Colon (tissue), 2 donors: ENCODE results near the gene AMMECR1.
"Not testable (repeated sequence)": the region's sequence is repeated elsewhere in the genome, so short reads cannot be mapped to it uniquely, and the experiment has no call there.

Experiments
- FAIRE-seq: peaks from 2 replicates; lab custom pipeline; 2012; peaks lifted over from hg19 to GRCh38; lab: Jason Lieb, UNC
- donor health status: control.
- donor health status: control.

The AMMECR1 gene

GRCh38 chrX:110170029-110170428 is 147.9 kb downstream of the AMMECR1 start:
- FAIRE-seq: no peak

DNA sequence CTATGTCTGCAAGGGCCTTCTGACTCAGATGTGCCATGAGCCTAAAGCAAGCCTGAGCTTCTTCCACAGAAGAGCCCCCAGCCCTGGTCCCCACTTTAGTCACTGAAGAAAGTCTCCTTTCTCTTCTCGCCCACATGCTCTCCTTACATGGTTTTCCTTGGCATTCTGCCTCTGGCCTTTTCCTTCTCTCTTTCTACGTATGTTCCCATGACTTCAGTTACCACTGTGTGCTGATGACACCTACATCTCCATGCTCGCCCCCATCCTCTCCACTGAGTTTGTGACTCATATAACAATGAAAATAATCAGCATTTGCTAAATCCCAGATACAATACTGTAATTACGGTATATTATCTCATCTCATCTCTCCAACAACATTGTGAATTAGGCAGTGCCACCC is 149.3 kb downstream of the AMMECR1 start:
- no peak for FAIRE-seq

- no peak for FAIRE-seq
These were observed 149.9 kb downstream of the AMMECR1 start for GRCh38 chrX:110167952-110168451.

GRCh38 chrX:110163488-110163887 is 154.4 kb downstream of the AMMECR1 start:
- FAIRE-seq: no peak

GRCh38 chrX:110162867-110163266 is 155.0 kb downstream of the AMMECR1 start:
- FAIRE-seq: no peak

- FAIRE-seq: no peak
These were observed 155.8 kb downstream of the AMMECR1 start for GRCh38 chrX:110162131-110162530.

DNA sequence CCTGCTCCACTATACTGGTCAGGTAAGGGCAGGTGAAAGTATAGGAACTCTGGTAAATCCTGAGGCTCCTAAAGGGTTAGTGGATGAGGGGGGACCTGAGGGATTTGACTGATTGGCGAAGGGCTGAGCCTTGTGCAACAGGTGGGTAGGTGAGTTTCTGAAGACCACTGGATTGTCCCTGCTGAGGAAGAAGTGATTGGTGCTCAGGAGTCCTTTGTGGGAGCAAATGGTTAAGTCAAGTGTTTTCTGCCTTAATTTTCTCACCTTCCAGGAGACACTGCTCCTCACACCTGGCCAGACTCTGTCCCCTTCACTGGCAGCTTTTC is 156.6 kb downstream of the AMMECR1 start:
- no peak for FAIRE-seq

DNA sequence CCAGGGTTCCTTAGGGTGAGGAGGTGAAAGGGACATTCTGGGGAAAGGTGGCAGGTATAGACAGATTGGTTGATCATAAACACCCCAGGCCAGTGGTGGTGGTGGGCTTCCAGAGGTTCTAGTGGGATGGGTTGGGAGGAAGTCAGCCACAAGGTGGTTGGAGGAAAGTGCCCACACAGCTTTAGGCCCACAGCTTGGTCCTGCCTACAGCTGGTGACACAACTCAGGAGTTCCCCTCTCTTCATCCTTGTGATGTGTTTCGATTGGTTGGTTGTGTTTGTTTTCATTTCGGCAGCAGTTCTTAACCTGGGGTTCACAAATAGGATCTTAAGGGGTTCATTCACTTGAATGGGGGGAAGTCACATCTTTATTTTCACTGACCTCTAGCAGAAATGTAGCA is 158.0 kb downstream of the AMMECR1 start:
- FAIRE-seq: no peak

DNA sequence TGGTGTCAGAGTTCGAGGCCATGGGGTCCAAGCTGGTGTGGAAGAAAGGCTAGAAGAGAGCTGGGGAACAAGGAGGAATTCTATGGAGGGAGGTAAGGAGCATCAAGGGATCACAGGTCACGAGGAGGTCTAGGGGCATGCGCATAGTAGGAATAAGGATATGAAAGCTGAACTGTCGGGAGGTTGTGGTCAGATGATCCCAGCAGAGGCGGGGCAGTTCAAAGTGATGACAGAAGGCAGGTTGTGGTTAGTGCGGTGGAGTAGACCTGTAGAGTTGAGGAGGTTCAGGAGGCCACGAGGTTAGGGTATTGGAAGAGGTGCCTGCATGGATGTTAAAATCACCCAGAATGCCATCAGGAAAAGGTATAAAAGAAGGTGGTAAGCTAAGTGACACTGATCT is 158.7 kb downstream of the AMMECR1 start:
- no peak for FAIRE-seq

DNA sequence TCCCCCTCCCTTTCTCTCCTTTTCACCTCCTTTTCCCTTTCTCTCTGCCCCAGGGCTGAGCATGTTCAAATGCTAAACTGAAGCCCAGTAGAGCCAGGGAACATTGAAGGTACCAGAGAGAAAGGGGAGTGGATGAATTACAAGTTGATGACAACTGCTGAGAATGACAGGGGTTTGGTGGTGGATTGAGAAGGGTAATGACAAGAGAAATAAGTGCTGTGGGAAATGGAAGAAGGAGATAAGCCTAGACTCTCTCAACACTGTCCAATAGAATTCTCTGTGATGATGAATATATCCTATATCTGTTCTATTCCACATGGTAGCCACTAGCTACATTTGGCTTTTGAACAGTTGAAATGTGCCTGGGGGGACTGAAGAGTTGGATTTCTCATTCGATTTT is 160.4 kb downstream of the AMMECR1 start:
- no peak for FAIRE-seq

- FAIRE-seq: no peak
These were observed 161.6 kb downstream of the AMMECR1 start for GRCh38 chrX:110156167-110156754.

DNA sequence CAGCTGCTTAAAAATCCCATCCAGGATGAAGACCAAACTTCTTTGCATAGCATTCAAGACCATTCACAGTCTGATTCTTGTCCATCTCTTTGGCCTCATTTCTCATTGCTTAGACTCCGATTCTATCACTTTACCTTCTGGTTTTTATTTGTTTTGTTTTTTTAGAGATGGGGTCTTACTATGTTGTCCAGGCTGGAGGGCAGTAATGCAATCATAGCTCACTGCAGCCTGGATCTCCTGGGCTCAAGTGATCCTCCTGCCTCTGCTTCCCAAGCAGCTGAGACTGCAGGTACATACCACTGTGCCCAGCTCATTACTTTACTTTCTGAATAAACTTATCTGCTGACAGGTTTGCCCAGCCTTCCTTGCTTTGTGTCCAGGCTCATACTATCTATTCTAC is 162.1 kb downstream of the AMMECR1 start:
- FAIRE-seq: no peak

- FAIRE-seq: not testable (repeated sequence)
These were observed 163.6 kb downstream of the AMMECR1 start for GRCh38 chrX:110154328-110154727.

DNA sequence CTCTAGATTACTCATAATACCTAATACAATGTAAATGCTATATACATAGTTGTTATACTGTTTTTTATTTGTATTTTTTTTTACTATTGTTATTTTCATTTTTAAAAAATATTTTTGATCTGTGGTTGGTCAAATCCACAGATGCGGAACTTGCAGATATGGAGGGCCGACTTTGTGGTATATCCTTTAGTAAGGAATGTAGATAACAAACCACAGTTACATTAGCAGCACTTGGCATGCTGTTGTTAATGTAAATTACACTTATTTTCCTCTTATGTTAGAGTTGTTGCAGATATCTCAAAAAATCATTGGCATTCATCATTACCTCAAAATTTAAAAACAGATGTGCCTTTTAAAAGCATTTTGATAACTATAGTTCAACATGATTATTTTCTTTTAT is 164.0 kb downstream of the AMMECR1 start:
- no peak for FAIRE-seq

GRCh38 chrX:110153244-110153643 is 164.6 kb downstream of the AMMECR1 start:
- FAIRE-seq: no peak

- no peak for FAIRE-seq
These were observed 171.4 kb downstream of the AMMECR1 start for GRCh38 chrX:110146521-110146920.

- no peak for FAIRE-seq
These were observed 172.0 kb downstream of the AMMECR1 start for GRCh38 chrX:110145854-110146253.

- FAIRE-seq: no peak
These were observed 172.6 kb downstream of the AMMECR1 start for GRCh38 chrX:110145311-110145710.
